ENCODE data around the gene SNRPD3. TPM values are rescaled to one million over a fixed set of nuclear protein-coding genes. Genes with fewer than 3 reads are reported as not detected.

The SNRPD3 gene
- total RNA-seq, 1 donor = 84.2 TPM

DNA sequence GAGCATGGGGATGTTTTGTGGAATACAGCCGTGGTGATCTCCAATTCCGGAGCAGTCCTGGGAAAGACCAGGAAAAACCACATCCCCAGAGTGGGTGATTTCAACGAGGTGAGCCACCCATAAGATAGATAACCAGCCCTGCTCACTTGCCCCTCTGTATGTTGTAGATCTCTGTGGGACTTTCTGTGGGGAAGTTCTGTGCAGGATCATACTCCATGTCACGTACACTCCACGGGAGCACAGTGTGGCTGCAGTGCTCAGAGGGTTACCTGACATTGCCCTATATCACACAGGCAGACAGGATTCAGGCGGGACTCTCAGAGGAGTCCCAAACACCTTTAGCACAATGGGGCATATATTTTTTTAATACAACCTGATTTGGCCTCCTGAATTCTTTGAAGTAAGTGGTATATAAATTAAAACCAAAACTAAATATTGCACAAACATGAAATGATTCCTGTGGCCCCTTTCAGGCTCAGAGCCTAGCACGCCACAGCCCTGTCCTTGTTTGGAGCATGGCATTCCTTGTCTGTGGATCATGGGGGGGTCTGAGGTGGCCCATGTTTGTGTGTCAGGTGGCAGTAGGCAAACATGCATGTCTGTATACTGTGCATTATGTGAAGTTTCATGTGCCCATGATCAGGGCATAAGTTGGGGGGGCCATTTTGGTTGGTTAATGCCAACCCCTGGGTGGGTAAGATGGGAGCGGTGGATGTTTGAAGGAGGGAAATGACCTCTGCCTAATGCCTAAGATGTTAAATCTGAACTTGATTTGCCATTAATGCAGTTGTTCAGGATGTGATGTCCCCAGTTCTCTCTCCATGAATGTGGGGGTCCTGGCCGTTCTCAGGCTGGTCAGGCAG lies 42.2 kb upstream of the SNRPD3 start:
- H3K4me3 ChIP-seq (ENCODE audit: low read depth, low read length) = no peak overlapping the region
- no peak for DNase-seq (ENCODE audit: low read depth)
- TF ChIP-seq, protein P1, sequence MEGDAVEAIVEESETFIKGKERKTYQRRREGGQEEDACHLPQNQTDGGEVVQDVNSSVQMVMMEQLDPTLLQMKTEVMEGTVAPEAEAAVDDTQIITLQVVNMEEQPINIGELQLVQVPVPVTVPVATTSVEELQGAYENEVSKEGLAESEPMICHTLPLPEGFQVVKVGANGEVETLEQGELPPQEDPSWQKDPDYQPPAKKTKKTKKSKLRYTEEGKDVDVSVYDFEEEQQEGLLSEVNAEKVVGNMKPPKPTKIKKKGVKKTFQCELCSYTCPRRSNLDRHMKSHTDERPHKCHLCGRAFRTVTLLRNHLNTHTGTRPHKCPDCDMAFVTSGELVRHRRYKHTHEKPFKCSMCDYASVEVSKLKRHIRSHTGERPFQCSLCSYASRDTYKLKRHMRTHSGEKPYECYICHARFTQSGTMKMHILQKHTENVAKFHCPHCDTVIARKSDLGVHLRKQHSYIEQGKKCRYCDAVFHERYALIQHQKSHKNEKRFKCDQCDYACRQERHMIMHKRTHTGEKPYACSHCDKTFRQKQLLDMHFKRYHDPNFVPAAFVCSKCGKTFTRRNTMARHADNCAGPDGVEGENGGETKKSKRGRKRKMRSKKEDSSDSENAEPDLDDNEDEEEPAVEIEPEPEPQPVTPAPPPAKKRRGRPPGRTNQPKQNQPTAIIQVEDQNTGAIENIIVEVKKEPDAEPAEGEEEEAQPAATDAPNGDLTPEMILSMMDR (IDR thresholded peaks at IDR 0.05; ENCODE audit: insufficient read depth, low read depth, low read length) = no peak

DNA sequence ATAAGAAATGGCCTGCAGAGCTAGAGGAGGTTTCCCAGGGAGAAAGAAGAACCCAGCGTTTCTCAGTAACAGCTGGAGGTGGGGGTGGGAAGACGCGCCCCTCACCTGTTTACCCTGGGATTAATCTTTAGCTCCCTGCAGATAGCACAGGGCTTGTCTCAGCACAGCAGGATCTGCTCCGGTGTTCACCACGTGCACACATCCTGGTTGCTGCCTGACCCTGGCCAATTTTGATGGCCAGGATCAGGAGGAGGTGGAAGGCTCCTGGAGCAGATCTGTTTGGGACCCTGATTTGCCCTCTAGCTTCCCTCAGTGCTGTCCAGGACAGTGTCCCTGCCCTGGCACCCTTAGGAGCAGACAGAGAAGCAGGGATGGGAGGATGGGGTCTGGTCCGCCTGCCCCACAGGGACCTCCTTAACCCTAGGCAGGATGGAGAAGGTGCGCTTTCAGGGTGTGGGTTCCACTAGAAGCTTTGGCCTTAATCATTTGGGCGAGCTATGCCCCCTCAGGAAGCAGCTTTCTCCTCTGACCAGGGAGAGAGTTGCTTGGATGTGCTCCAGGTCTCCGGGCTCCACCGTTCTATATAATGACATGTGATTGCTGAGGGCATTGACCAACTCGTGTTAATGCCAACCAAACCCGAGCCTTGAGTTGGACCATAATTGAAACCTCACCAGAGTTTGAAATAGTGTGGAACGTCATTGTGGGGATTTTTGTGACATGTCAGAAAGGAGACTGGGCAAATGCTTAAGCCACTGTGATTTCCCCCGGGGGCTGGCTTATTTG lies 41.4 kb upstream of the SNRPD3 start:
- DNase-seq (ENCODE audit: low read depth) = no peak
- TF ChIP-seq, protein P1 (IDR thresholded peaks at IDR 0.05; ENCODE audit: insufficient read depth, low read depth, low read length) = no peak
- no peak overlapping the region for H3K4me3 ChIP-seq (ENCODE audit: low read depth, low read length)

DNA sequence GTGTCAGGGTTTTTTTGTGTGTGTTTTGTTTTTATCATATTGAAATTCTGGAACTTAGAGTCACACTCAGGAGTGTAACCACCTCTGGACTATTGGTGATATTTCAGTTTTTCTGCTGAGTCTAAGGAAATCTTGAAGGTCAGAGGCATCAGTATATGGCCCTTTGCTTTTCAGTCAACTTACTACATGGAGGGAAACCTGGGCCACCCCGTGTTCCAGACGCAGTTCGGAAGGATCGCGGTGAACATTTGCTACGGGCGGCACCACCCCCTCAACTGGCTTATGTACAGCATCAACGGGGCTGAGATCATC lies 40.8 kb upstream of the SNRPD3 start:
- no peak for DNase-seq (ENCODE audit: low read depth)

DNA sequence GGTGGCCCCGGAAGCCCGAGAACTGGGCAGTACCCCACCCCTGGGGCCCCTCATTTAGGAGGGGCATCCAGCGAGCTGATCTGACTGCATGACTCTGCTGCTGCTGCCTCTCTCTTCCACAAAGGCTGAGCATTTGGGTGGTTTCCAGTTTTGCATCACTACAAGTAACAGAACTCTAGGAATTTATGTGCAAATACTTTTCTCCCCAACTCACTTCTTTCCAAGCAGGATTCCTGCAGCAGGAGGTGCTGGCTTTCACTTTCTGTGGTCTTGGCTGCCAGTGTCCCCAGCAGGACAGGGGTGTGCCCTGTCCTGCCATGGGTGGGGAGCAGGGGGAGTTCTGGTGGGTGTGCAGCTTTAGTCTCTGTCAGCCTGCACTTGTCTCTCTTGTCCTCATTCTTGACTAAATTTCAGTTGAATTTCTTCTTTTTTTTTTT lies 39.5 kb upstream of the SNRPD3 start:
- H3K4me3 ChIP-seq (ENCODE audit: low read depth, low read length) = peak overlapping the region; percentile 23
- DNase-seq (ENCODE audit: low read depth) = peak; percentile 84
- TF ChIP-seq, protein P1 (IDR thresholded peaks at IDR 0.05; ENCODE audit: insufficient read depth, low read depth, low read length) = no peak

More for the DNA sequence above, 40.8 kb upstream of the SNRPD3 start:
- no peak overlapping the region for H3K4me3 ChIP-seq (ENCODE audit: low read depth, low read length)
- TF ChIP-seq, protein P1 (IDR thresholded peaks at IDR 0.05; ENCODE audit: insufficient read depth, low read depth, low read length) = no peak

DNA sequence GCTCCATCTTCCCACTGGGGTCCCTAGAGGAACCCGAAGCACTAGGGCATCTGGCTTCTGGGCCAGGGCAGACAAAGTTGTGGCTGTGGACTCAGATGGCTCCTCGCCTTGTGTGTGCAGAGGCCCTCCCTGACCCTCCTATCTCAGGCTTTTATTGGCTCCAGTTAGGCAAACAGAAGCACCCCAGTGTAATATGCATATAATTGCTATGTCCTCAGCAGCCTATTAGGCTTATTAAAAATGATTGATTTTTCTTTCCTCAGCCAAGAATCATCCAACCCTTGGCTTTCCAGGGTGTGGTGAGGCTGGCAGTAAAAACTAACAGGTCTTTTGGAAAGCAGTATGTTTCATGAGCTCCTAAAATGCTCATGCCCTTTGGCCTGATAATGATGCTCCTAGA lies 38.4 kb upstream of the SNRPD3 start:
- H3K4me3 ChIP-seq (ENCODE audit: low read depth, low read length) = no peak overlapping the region
- TF ChIP-seq, protein P1 (IDR thresholded peaks at IDR 0.05; ENCODE audit: insufficient read depth, low read depth, low read length) = no peak
- no peak for DNase-seq (ENCODE audit: low read depth)

DNA sequence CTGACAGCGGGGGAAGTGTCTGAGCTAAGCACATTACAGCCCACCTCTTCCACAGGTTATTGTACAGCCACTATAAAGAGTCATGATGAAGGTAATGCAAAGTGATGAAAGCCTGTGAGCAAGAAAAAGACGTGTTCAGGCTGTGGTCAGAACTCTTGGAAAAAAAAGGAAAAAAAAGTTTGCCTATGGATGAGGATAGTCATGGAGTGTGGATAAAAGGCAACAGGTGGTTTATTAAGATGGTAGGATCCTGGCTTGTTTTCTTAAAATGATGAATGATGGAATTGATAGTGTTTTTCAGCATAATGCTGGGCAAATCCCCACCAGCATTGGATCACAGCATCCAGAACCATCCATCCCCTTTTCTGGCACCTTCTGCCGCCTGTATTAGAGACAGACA lies 37.6 kb upstream of the SNRPD3 start:
- H3K4me3 ChIP-seq (ENCODE audit: low read depth, low read length) = no peak overlapping the region
- TF ChIP-seq, protein P1 (IDR thresholded peaks at IDR 0.05; ENCODE audit: insufficient read depth, low read depth, low read length) = no peak
- DNase-seq (ENCODE audit: low read depth) = no peak

All from fibroblast of villous mesenchyme (primary cell).